Activated CD8-positive, alpha-beta T cell treated with anti-CD3 and anti-CD28 coated beads for 36 hours (primary cell): ENCODE measurements around the gene CLCN3. TPM values are rescaled to one million over a fixed set of nuclear protein-coding genes. Genes with fewer than 3 reads are reported as not detected.
"Not testable (repeated sequence)": the region's sequence is repeated elsewhere in the genome, so short reads cannot be mapped to it uniquely, and the experiment has no call there.

Experiments used
- ATAC-seq: fragments of 200-7000 bp; cut with Tn5 transposase; one replicate; pipeline ENCODE4 v1.10.0; 2021; ENCODE audit warnings: mild to moderate bottlenecking, moderate library complexity
- CTCF ChIA-PET: fragments of 350-600 bp; sonication (Branson Sonifier 250); formaldehyde crosslinking; loops from one replicate; lab custom pipeline; 2021; ENCODE audit warnings: antibody characterized with exemption; lab: Charles Lee
- POLR2A ChIA-PET: fragments of 350-600 bp; sonication (Branson Sonifier 250); formaldehyde crosslinking; loops from one replicate; lab custom pipeline; 2021; ENCODE audit warnings: antibody characterized with exemption; lab: Charles Lee
- DNase-seq: peaks from one replicate; pipeline ENCODE4 v3.0.0-alpha.2; 2020
- H3K27ac Mint-ChIP-seq: one replicate; pipeline ENCODE4 v1.8.0; 2021; ENCODE audit warnings: mild to moderate bottlenecking, mixed read lengths
- H3K27me3 Mint-ChIP-seq: one replicate; pipeline ENCODE4 v1.8.0; 2021; ENCODE audit warnings: mixed read lengths
- H3K36me3 Mint-ChIP-seq: one replicate; pipeline ENCODE4 v1.8.0; 2021; ENCODE audit warnings: low read depth, mixed read lengths
- H3K4me1 Mint-ChIP-seq: one replicate; pipeline ENCODE4 v1.8.0; 2021; ENCODE audit warnings: low read depth, mixed read lengths
- H3K4me3 Mint-ChIP-seq: one replicate; pipeline ENCODE4 v1.8.0; 2021; ENCODE audit warnings: mild to moderate bottlenecking, moderate library complexity, mixed read lengths
- H3K9me3 Mint-ChIP-seq: one replicate; pipeline ENCODE4 v1.8.0; 2021; ENCODE audit warnings: mixed read lengths
- intact Hi-C: fragments of 100-400 bp; cut with micrococcal nuclease; formaldehyde crosslinking; loops from one replicate; pipeline ENCODE4 v1.10.0; 2022
- total RNA-seq, 2 experiments: library from RNA; stranded (reverse); gene quantifications; one replicate each; pipeline ENCODE4 v1.2.3, GENCODE V29; 2021
- TF ChIP-seq, protein P1 (sequence below): fragments of 200-600 bp; IDR thresholded peaks from one replicate; pipeline ENCODE4 v1.8.0; 2022; ENCODE audit warnings: antibody characterized with exemption, mild to moderate bottlenecking

The CLCN3 gene
- total RNA-seq, 2 experiments from 2014 or later, result 18.5 to 21.6 TPM

DNA sequence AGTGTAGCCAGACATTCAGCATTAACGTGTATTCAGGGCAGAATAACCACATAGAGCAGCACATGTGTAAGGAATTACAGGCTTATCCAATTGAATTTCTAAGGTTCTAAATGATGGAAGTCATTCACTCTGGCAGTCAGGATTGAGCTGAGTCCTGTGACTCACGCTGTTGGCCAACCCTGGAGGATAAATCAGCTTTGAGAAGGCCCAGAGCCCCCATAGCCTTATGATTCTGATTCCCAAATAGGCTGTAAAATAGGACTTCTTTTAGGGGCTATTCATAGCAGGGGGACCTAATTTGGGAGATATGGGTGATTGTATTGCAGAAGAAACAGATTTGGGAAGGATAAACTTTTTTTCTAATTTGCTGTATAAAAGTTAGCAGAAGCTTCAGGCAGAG lies 145.5 kb downstream of the CLCN3 start:
- Mint-ChIP-seq H3K27me3 (no peaks in the 10 kb centered on the region), H3K4me3 (no peak overlapping the region), H3K9me3 (no peaks in the 10 kb centered on the region), H3K27ac (no peak overlapping the region), H3K4me1 (no peaks in the 10 kb centered on the region), H3K36me3 (no peaks in the 10 kb centered on the region)
- TF ChIP-seq, protein P1, sequence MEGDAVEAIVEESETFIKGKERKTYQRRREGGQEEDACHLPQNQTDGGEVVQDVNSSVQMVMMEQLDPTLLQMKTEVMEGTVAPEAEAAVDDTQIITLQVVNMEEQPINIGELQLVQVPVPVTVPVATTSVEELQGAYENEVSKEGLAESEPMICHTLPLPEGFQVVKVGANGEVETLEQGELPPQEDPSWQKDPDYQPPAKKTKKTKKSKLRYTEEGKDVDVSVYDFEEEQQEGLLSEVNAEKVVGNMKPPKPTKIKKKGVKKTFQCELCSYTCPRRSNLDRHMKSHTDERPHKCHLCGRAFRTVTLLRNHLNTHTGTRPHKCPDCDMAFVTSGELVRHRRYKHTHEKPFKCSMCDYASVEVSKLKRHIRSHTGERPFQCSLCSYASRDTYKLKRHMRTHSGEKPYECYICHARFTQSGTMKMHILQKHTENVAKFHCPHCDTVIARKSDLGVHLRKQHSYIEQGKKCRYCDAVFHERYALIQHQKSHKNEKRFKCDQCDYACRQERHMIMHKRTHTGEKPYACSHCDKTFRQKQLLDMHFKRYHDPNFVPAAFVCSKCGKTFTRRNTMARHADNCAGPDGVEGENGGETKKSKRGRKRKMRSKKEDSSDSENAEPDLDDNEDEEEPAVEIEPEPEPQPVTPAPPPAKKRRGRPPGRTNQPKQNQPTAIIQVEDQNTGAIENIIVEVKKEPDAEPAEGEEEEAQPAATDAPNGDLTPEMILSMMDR, result no peak
- POLR2A ChIA-PET, result interaction anchor here (0.8 to 1.3 kb wide), 2 partner anchors 150 to 153 kb away, joined by 3 read pairs; no protein-coding TSS in a partner anchor
- no peak for DNase-seq
- CTCF ChIA-PET, result interaction anchor here (2.4 kb wide), 1 partner anchor 10 kb away, joined by 9 read pairs; no protein-coding TSS in a partner anchor
- intact Hi-C loops, result no loop called here
- no peak for ATAC-seq

DNA sequence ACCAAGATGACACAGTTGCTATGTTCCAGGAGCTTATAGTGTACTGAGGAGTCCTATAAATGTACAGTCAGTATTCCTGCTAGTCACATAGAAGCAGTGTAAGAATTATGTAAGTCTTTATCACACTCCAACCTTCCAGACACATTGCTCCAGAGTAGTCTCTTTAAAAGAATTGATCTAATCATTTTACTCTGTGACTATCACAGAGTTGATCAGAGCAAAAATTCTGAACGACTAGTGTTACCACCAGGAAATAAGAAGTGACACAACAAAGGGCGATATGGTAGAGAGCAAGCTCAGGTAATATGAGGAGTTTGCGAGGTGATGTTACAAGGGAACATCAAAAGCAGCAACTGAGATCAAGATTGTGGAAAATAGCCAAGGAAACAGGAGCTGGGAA lies 146.4 kb downstream of the CLCN3 start:
- TF ChIP-seq, protein P1, result no peak
- H3K27me3 Mint-ChIP-seq, result no peaks in the 10 kb centered on the region
- no peak overlapping the region for H3K4me3 Mint-ChIP-seq
- H3K4me1 Mint-ChIP-seq, result no peaks in the 10 kb centered on the region
- no peaks in the 10 kb centered on the region for H3K36me3 Mint-ChIP-seq
- DNase-seq, result no peak
- H3K9me3 Mint-ChIP-seq, result no peaks in the 10 kb centered on the region
- no peak for ATAC-seq
- intact Hi-C loops, result no loop called here
- POLR2A ChIA-PET, result interaction anchor here (1.3 kb wide), 1 partner anchor 150 kb away, joined by 3 read pairs; no protein-coding TSS in a partner anchor
- H3K27ac Mint-ChIP-seq, result no peak overlapping the region
- CTCF ChIA-PET, result interaction anchor here (2.4 kb wide), 1 partner anchor 9 kb away, joined by 9 read pairs; no protein-coding TSS in a partner anchor

DNA sequence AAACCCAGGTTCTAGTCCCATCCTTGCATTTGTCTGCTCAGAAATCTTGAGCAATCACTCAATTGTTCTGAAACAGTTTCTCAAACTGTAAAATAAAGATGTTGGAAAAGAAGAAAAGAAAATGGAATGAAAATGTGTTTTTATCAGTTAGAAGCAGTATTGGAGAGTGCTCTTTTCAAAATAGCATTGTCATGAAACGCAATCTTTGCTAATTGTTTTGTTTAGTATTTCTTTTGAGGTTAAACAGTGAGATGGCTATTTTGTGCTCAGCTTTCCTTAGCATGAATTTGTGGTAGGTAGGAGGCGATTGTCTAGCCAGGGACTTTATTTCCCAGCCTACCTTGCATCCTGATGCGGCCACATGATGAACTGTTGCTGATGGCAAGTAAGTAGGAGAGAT lies 148.0 kb downstream of the CLCN3 start:
- Mint-ChIP-seq H3K36me3 (no peaks in the 10 kb centered on the region), H3K4me3 (no peak overlapping the region), H3K27ac (no peak overlapping the region), H3K9me3 (no peaks in the 10 kb centered on the region), H3K4me1 (no peaks in the 10 kb centered on the region), H3K27me3 (peaks cover 4% of the 10 kb centered on the region)
- ChIA-PET CTCF (no interaction called here), POLR2A (no interaction called here)
- intact Hi-C loops, result no loop called here
- DNase-seq (no peak), ATAC-seq (no peak)
- TF ChIP-seq, protein P1, result no peak

DNA sequence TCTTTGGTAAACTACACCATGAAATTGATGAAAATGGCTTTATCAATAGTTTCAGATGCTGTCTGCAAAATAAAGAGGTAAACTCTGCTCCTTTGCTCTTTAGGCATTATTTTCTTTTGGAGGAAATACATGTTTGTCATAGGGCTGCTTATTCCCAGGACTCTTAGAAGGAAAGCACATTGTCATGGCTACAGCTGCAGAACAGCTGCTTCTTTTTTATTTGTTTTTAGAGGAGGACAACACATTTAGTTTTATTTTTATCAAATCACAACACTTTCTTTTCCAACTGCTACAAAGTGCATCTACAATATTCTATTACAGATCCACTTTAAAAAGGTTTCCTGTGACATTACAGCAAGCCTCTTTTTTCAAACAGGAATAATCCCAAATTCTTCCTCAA lies 150.0 kb downstream of the CLCN3 start:
- Mint-ChIP-seq H3K9me3 (no peaks in the 10 kb centered on the region), H3K27ac (no peak overlapping the region), H3K36me3 (no peaks in the 10 kb centered on the region), H3K4me3 (no peak overlapping the region), H3K4me1 (peaks cover 3% of the 10 kb centered on the region), H3K27me3 (peaks cover 10% of the 10 kb centered on the region)
- TF ChIP-seq, protein P1, result no peak
- intact Hi-C loops, result no loop called here
- DNase-seq (no peak), ATAC-seq (no peak)
- ChIA-PET POLR2A (no interaction called here), CTCF (no interaction called here)

DNA sequence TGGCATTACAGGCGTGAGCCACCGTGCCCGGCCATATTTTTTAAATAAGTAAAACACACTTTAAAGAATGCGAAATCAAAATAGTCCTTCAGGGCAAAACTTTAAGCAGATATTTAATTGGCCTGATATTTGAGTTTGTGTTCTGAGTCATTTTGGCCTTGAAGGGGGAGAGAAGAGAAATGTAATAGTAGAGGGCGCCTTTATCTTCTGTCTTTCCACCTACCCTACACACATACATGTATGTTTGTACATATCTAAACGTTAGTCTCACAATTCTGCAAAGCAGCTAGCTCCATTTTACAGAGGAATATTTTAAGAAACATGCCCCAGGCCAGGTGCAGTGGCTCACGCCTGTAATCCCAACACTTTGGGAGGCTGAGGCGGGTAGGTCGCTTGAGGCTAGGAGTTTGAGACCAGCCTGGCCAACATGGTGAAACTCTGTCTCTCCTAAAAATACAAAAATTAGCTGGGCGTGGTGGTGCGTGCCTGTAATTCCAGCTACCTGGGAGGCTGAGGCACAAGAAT lies 151.2 kb downstream of the CLCN3 start:
- POLR2A ChIA-PET, intact Hi-C loops, H3K27ac Mint-ChIP-seq, DNase-seq, H3K4me3 Mint-ChIP-seq, H3K9me3 Mint-ChIP-seq, H3K36me3 Mint-ChIP-seq, CTCF ChIA-PET, H3K4me1 Mint-ChIP-seq, ATAC-seq: not testable (repeated sequence)
- peaks cover 17% of the 10 kb centered on the region for H3K27me3 Mint-ChIP-seq

Other genes with a start within 250 kb of the CLCN3 start
- gene NEK1, start 8.0 kb upstream of the CLCN3 start, total RNA-seq, result 10 to 100 TPM; 12.0 to 13.6 TPM
- gene HPF1, start 137.4 kb downstream of the CLCN3 start, total RNA-seq, result 10 to 100 TPM; 20.4 to 28.2 TPM